Astrocyte of the spinal cord (primary cell): ENCODE measurements around the gene EPS8L3.

Experiments used
- DNase-seq: peaks from one replicate; pipeline ENCODE4 v3.0.0; 2011; ENCODE audit warnings: low read depth, low spot score
- H3K4me3 ChIP-seq: 2 replicates; pipeline ENCODE4 v1.5.1; 2011; ENCODE audit warnings: low read depth, mild to moderate bottlenecking, low read length, moderate library complexity
- CTCF ChIP-seq: IDR thresholded peaks from 2 replicates; pipeline ENCODE4 v1.5.1; 2012; ENCODE audit warnings: low read depth, mild to moderate bottlenecking, low read length, inconsistent platforms
- in situ Hi-C: cut with HindIII; loops from 2 replicates; pipeline ENCODE4 v1.10.0; 2017; ENCODE audit warnings: low sequenced_read_pairs

Gene EPS8L3

GRCh38 chr1:109790329-109790728 lies 26.6 kb upstream of the EPS8L3 start:
- no peak overlapping the region for H3K4me3 ChIP-seq
- no peak for DNase-seq
- in situ Hi-C loops = loop anchor here (25.0 kb wide), 1 partner anchor 122 kb away; the partner anchor contains the start of gene CSF1
- TF ChIP-seq CTCF = no peak

GRCh38 chr1:109789551-109790180 lies 25.9 kb upstream of the EPS8L3 start:
- TF ChIP-seq CTCF = no peak
- DNase-seq = no peak
- in situ Hi-C loops = loop anchor here (25.0 kb wide), 1 partner anchor 123 kb away; the partner anchor contains the start of gene CSF1
- no peak overlapping the region for H3K4me3 ChIP-seq

- in situ Hi-C loops = loop anchor here (25.0 kb wide), 1 partner anchor 123 kb away; the partner anchor contains the start of gene CSF1
Observed at GRCh38 chr1:109788695-109789521, 25.2 kb upstream of the EPS8L3 start.

GRCh38 chr1:109787845-109788601 lies 24.3 kb upstream of the EPS8L3 start:
- in situ Hi-C loops = loop anchor here (25.0 kb wide), 1 partner anchor 124 kb away; the partner anchor contains the start of gene CSF1

More at GRCh38 chr1:109788695-109789521, 25.2 kb upstream of the EPS8L3 start:
- no peak for DNase-seq
- H3K4me3 ChIP-seq = no peak overlapping the region
- peak; percentile 64 for TF ChIP-seq CTCF

GRCh38 chr1:109787211-109787844 lies 23.6 kb upstream of the EPS8L3 start:
- no peak overlapping the region for H3K4me3 ChIP-seq
- in situ Hi-C loops = loop anchor here (25.0 kb wide), 1 partner anchor 125 kb away; the partner anchor contains the start of gene CSF1
- no peak for DNase-seq
- no peak for TF ChIP-seq CTCF

More at GRCh38 chr1:109787845-109788601, 24.3 kb upstream of the EPS8L3 start:
- no peak overlapping the region for H3K4me3 ChIP-seq
- no peak for TF ChIP-seq CTCF
- no peak for DNase-seq

GRCh38 chr1:109786531-109787021 lies 22.9 kb upstream of the EPS8L3 start:
- no peak for DNase-seq
- in situ Hi-C loops = loop anchor here (25.0 kb wide), 1 partner anchor 126 kb away; the partner anchor contains the start of gene CSF1
- no peak for TF ChIP-seq CTCF
- no peak overlapping the region for H3K4me3 ChIP-seq
